ENCODE data around the gene KRTAP9-4.
"Not testable (repeated sequence)": the region's sequence is repeated elsewhere in the genome, so short reads cannot be mapped to it uniquely, and the experiment has no call there.

KRTAP9-4 gene

DNA sequence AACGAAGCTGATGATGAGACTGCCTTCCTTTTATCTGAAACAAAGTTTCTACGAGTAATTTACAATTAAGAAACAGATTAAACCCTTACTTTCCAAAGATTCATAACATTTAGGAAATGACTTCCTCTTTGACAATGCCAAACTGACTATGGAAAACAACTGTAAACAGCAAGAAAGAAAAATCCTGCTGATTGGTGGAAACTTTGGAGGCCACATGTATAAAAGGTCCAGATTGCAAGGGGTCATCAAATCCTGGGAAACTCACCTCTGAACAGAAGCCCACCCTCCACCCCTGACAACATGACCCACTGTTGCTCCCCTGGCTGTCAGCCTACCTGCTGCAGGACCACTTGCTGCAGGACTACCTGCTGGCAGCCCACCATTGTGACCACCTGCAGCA, 15.6 kb downstream of the KRTAP9-4 start, which contains the start of gene KRTAP9-6:
KRTAP9-6 (plus strand) TSS at position 301 of the 400 bp plus-strand sequence; CDS start at position 301, 0 bp downstream.
- Histone ChIP-seq H3K4me1 (ENCODE audit: control insufficient read depth, insufficient read depth, low read length) (no peaks in the 10 kb centered on the region), H3K9me3 (ENCODE audit: control insufficient read depth, insufficient read depth, low read depth, low read length) (no peaks in the 10 kb centered on the region), H3K36me3 (ENCODE audit: control insufficient read depth in 2 of 2, insufficient read depth in 1 of 2, low read length in 2 of 2) (no peaks in the 10 kb centered on the region), H3K4me3 (ENCODE audit: low read depth, low read length) (no peak within 1 kb of the TSS), H3K27ac (ENCODE audit: extremely low read depth, low read depth, low read length) (no peak within 1 kb of the TSS)
- ChIA-PET POLR2A (no interaction called here), CTCF (no interaction called here)
- TF ChIP-seq ZFP69B (tag by site-specific recombination; IDR thresholded peaks at IDR 0.05) (no peak), ZNF510 (tag by site-specific recombination; IDR thresholded peaks at IDR 0.05; ENCODE audit: insufficient replicate concordance) (no peak)

DNA sequence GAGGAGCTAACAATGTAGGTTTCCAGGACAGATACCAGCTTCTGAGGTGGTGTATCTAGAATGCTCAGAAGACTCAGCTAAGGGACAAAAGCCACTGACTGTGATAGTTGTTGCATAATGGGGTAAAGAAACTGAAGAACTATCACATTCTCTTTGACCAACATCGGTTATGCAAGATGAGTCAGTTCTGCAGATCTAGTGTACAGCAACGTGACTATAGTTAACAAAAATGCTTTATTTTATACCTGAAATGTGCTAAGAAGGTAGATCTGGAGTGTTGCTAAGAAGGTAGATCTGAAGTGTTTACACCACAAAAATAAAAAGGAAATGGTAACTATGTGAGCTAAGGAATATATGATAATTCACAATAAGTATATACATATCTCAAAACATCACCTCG, 18.2 kb downstream of the KRTAP9-4 start:
- no peaks in the 10 kb centered on the region for H3K36me3 ChIP-seq (ENCODE audit: control insufficient read depth in 2 of 2, insufficient read depth in 1 of 2, low read length in 2 of 2)
- no peak overlapping the region for H3K4me3 ChIP-seq (ENCODE audit: low read depth, low read length)
- no peak overlapping the region for H3K27ac ChIP-seq (ENCODE audit: extremely low read depth, low read depth, low read length)
- ChIA-PET CTCF (interaction anchor here (0.6 to 0.8 kb wide), 2 partner anchors 9 to 305 kb away, joined by 3 read pairs; no protein-coding TSS in a partner anchor), POLR2A (no interaction called here)
- no peaks in the 10 kb centered on the region for H3K9me3 ChIP-seq (ENCODE audit: control insufficient read depth, insufficient read depth, low read depth, low read length)
- no peak for TF ChIP-seq ZNF354C (tag by site-specific recombination; IDR thresholded peaks at IDR 0.05; ENCODE audit: borderline replicate concordance, low read depth)
- no peak for TF ChIP-seq OSR2 (tag by site-specific recombination; IDR thresholded peaks at IDR 0.05)
- no peak for TF ChIP-seq ZNF248 (tag by site-specific recombination; IDR thresholded peaks at IDR 0.05)
- no peak for TF ChIP-seq MZF1 (tag by site-specific recombination; IDR thresholded peaks at IDR 0.05; ENCODE audit: borderline replicate concordance)
- TF ChIP-seq ZNF174 (tag by site-specific recombination; IDR thresholded peaks at IDR 0.05), result no peak
- TF ChIP-seq ZNF146 (tag by site-specific recombination; IDR thresholded peaks at IDR 0.05), result no peak
- no peak for TF ChIP-seq PRDM1 (tag by site-specific recombination; IDR thresholded peaks at IDR 0.05)
- no peak for TF ChIP-seq ZNF530 (tag by site-specific recombination; IDR thresholded peaks at IDR 0.05; ENCODE audit: low read depth)
- TF ChIP-seq BCL11B (tag by site-specific recombination; IDR thresholded peaks at IDR 0.05; ENCODE audit: low read depth), result no peak
- TF ChIP-seq ZNF473 (tag by site-specific recombination; IDR thresholded peaks at IDR 0.05), result no peak
- no peak for TF ChIP-seq ZNF785 (tag by site-specific recombination; IDR thresholded peaks at IDR 0.05)
- TF ChIP-seq, protein P1, sequence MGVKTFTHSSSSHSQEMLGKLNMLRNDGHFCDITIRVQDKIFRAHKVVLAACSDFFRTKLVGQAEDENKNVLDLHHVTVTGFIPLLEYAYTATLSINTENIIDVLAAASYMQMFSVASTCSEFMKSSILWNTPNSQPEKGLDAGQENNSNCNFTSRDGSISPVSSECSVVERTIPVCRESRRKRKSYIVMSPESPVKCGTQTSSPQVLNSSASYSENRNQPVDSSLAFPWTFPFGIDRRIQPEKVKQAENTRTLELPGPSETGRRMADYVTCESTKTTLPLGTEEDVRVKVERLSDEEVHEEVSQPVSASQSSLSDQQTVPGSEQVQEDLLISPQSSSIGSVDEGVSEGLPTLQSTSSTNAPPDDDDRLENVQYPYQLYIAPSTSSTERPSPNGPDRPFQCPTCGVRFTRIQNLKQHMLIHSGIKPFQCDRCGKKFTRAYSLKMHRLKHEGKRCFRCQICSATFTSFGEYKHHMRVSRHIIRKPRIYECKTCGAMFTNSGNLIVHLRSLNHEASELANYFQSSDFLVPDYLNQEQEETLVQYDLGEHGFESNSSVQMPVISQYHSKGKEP (tag by site-specific recombination; IDR thresholded peaks at IDR 0.05), result no peak
- TF ChIP-seq GLIS2 (tag by site-specific recombination; IDR thresholded peaks at IDR 0.05), result no peak
- TF ChIP-seq ZNF23 (tag by site-specific recombination; IDR thresholded peaks at IDR 0.05; ENCODE audit: borderline replicate concordance), result no peak
- no peak for TF ChIP-seq TCF7L2 (IDR thresholded peaks at IDR 0.05; ENCODE audit: borderline replicate concordance, low read depth, low read length)
- H3K4me1 ChIP-seq (ENCODE audit: control insufficient read depth, insufficient read depth, low read length), result no peaks in the 10 kb centered on the region

- H3K9me3 ChIP-seq (ENCODE audit: control insufficient read depth, insufficient read depth, low read depth, low read length); H3K27ac ChIP-seq (ENCODE audit: extremely low read depth, low read depth, low read length); CTCF ChIA-PET; H3K36me3 ChIP-seq (ENCODE audit: control insufficient read depth in 2 of 2, insufficient read depth in 1 of 2, low read length in 2 of 2); POLR2A ChIA-PET; H3K4me1 ChIP-seq (ENCODE audit: control insufficient read depth, insufficient read depth, low read length); H3K4me3 ChIP-seq (ENCODE audit: low read depth, low read length): not testable (repeated sequence)
- TF ChIP-seq ZIC2 (tag by site-specific recombination; IDR thresholded peaks at IDR 0.05) (peak; percentile 68), SCRT2 (tag by site-specific recombination; IDR thresholded peaks at IDR 0.05) (peak; percentile 51), SCRT1 (tag by site-specific recombination; IDR thresholded peaks at IDR 0.05; ENCODE audit: borderline replicate concordance) (peak; percentile 76; the same call in 1 of the 2 replicates)
Measured at GRCh38 chr17:41271323-41271722, 21.8 kb downstream of the KRTAP9-4 start.
